HepG2 (cell line): ENCODE results near the gene DCLK1.

ENCODE experiments used
- BRCA1 ChIP-seq: sonication (generic); formaldehyde crosslinking; IDR thresholded peaks from 2 replicates; pipeline ENCODE4 v1.4.0; 2020; ENCODE audit warnings: missing genetic modification reagents
- HCFC1 ChIP-seq: fragments of 150-350 bp; IDR thresholded peaks from 2 replicates; pipeline ENCODE4 v1.6.1; 2014; ENCODE audit warnings: low read depth, low read length
- HNF4G ChIP-seq, 2 experiments: sonication (generic) in 1 of 2; formaldehyde crosslinking in 1 of 2; IDR thresholded peaks; 2 replicates each; pipeline versions ENCODE4 v1.4.0 to v1.6.1; 2011 to 2020; ENCODE audit warnings: borderline replicate concordance in 2 of 2, low read depth in 2 of 2, mild to moderate bottlenecking in 2 of 2, low read length in 1 of 2, missing genetic modification reagents in 1 of 2, moderate library complexity in 1 of 2
- RAD51 ChIP-seq: fragments of 450-650 bp; IDR thresholded peaks from 2 replicates; pipeline ENCODE4 v1.6.1; 2016; ENCODE audit warnings: borderline replicate concordance
- SMC3 ChIP-seq: IDR thresholded peaks from 2 replicates; pipeline ENCODE4 v1.6.1; 2011; ENCODE audit warnings: low read length, improper control_type of control experiment
- ZNF549 ChIP-seq: sonication (generic); formaldehyde crosslinking; IDR thresholded peaks from 2 replicates; pipeline ENCODE4 v1.5.0; 2020; ENCODE audit warnings: missing genetic modification reagents
- ZNF761 ChIP-seq: sonication (generic); formaldehyde crosslinking; conservative IDR thresholded peaks from 2 replicates; pipeline ENCODE4 v1.4.0; 2020; ENCODE audit warnings: mild to moderate bottlenecking, missing genetic modification reagents
- TF ChIP-seq, protein P1 (sequence below): sonication (generic); formaldehyde crosslinking; IDR thresholded peaks from 2 replicates; pipeline ENCODE4 v1.5.1; 2020; ENCODE audit warnings: missing genetic modification reagents, mild to moderate bottlenecking, borderline replicate concordance
- TF ChIP-seq, protein P2 (sequence below): sonication (generic); formaldehyde crosslinking; IDR thresholded peaks from 2 replicates; pipeline ENCODE4 v1.5.0; 2020; ENCODE audit warnings: mild to moderate bottlenecking, missing genetic modification reagents, moderate library complexity
- TF ChIP-seq, protein P3 (sequence below): sonication (generic); formaldehyde crosslinking; conservative IDR thresholded peaks from 2 replicates; pipeline ENCODE4 v1.4.0; 2020; ENCODE audit warnings: missing genetic modification reagents
- TF ChIP-seq, protein P4 (sequence below), 2 experiments: sonication (generic) in 1 of 2; formaldehyde crosslinking in 1 of 2; IDR thresholded peaks; 2 replicates each; pipeline versions ENCODE4 v1.5.1 to v1.6.1; 2011 to 2020; ENCODE audit warnings: borderline replicate concordance in 1 of 2, low read depth in 1 of 2, low read length in 1 of 2, mild to moderate bottlenecking in 1 of 2, missing genetic modification reagents in 1 of 2, moderate library complexity in 1 of 2
- TF ChIP-seq, protein P5 (sequence below): sonication (generic); formaldehyde crosslinking; IDR thresholded peaks from 2 replicates; pipeline ENCODE4 v1.8.1; 2023; ENCODE audit warnings: mild to moderate bottlenecking, missing genetic modification reagents

DNA sequence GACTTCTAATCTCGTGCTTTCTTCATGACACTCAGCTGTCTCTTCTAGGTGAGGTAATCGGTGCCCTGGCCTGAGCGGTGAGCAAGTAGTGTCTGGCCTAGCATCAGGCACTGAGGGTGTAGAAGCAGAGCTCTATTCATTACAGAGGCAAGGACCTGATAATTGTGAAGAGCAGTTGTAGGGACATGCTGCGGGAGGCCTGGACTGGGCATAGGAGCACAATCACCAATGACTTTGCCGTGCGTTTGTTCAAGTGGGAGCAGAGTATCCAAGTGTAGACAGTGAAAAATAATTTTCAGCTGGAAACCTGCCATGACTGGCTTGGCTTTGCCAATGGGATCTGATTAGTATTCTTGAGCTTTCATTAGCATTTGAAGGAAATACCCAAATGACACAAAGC lies 32.1 kb upstream of the DCLK1 start:
- TF ChIP-seq, protein P1, sequence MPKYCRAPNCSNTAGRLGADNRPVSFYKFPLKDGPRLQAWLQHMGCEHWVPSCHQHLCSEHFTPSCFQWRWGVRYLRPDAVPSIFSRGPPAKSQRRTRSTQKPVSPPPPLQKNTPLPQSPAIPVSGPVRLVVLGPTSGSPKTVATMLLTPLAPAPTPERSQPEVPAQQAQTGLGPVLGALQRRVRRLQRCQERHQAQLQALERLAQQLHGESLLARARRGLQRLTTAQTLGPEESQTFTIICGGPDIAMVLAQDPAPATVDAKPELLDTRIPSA, result no peak
- TF ChIP-seq, protein P2, sequence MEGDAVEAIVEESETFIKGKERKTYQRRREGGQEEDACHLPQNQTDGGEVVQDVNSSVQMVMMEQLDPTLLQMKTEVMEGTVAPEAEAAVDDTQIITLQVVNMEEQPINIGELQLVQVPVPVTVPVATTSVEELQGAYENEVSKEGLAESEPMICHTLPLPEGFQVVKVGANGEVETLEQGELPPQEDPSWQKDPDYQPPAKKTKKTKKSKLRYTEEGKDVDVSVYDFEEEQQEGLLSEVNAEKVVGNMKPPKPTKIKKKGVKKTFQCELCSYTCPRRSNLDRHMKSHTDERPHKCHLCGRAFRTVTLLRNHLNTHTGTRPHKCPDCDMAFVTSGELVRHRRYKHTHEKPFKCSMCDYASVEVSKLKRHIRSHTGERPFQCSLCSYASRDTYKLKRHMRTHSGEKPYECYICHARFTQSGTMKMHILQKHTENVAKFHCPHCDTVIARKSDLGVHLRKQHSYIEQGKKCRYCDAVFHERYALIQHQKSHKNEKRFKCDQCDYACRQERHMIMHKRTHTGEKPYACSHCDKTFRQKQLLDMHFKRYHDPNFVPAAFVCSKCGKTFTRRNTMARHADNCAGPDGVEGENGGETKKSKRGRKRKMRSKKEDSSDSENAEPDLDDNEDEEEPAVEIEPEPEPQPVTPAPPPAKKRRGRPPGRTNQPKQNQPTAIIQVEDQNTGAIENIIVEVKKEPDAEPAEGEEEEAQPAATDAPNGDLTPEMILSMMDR (CRISPR knock-in tag), result no peak
- TF ChIP-seq ZNF761 (CRISPR knock-in tag), result no peak
- no peak for TF ChIP-seq RAD51
- TF ChIP-seq, protein P3, sequence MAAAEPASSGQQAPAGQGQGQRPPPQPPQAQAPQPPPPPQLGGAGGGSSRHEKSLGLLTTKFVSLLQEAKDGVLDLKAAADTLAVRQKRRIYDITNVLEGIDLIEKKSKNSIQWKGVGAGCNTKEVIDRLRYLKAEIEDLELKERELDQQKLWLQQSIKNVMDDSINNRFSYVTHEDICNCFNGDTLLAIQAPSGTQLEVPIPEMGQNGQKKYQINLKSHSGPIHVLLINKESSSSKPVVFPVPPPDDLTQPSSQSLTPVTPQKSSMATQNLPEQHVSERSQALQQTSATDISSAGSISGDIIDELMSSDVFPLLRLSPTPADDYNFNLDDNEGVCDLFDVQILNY, result no peak
- no peak for TF ChIP-seq BRCA1 (CRISPR knock-in tag)
- TF ChIP-seq, protein P4, sequence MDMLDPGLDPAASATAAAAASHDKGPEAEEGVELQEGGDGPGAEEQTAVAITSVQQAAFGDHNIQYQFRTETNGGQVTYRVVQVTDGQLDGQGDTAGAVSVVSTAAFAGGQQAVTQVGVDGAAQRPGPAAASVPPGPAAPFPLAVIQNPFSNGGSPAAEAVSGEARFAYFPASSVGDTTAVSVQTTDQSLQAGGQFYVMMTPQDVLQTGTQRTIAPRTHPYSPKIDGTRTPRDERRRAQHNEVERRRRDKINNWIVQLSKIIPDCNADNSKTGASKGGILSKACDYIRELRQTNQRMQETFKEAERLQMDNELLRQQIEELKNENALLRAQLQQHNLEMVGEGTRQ (IDR thresholded peaks at IDR 0.05; ENCODE audit: low read depth, low read length), result no peak
- TF ChIP-seq, protein P4 (CRISPR knock-in tag; IDR thresholded peaks at IDR 0.05; ENCODE audit: borderline replicate concordance), result no peak
- TF ChIP-seq ZNF549 (CRISPR knock-in tag), result no peak
- TF ChIP-seq HNF4G (IDR thresholded peaks at IDR 0.05; ENCODE audit: borderline replicate concordance, low read depth, low read length), result no peak
- no peak for TF ChIP-seq HNF4G (CRISPR knock-in tag; IDR thresholded peaks at IDR 0.05; ENCODE audit: borderline replicate concordance, low read depth)
- TF ChIP-seq, protein P5, sequence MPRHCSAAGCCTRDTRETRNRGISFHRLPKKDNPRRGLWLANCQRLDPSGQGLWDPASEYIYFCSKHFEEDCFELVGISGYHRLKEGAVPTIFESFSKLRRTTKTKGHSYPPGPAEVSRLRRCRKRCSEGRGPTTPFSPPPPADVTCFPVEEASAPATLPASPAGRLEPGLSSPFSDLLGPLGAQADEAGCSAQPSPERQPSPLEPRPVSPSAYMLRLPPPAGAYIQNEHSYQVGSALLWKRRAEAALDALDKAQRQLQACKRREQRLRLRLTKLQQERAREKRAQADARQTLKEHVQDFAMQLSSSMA (CRISPR knock-in tag), result no peak
- no peak for TF ChIP-seq SMC3
- TF ChIP-seq HCFC1, result no peak
